DND-41 (cell line): Measurements from ENCODE around the gene IQSEC1.

Source experiments
- ATAC-seq: fragments of 200-7000 bp; cut with Tn5 transposase; 3 replicates; pipeline ENCODE4 v1.9.1; 2021; ENCODE audit warnings: low read depth; ENCODE audit not compliant: insufficient read depth
- DNase-seq: peaks from one replicate; pipeline ENCODE4 v3.0.0-alpha.2; 2020
- H2AFZ ChIP-seq: 2 replicates; pipeline ENCODE4 v1.6.0; 2012; ENCODE audit warnings: low read depth, low read length
- H3K27ac ChIP-seq: 2 replicates; pipeline ENCODE4 v1.5.1; 2012; ENCODE audit warnings: low read length, inconsistent platforms
- H3K27me3 ChIP-seq: fragments of 200-600 bp; sonication (generic); 2 replicates; pipeline ENCODE4 v1.6.0; 2012; ENCODE audit warnings: low read length, mild to moderate bottlenecking, inconsistent platforms; ENCODE audit not compliant: insufficient read depth, poor library complexity
- H3K36me3 ChIP-seq: 2 replicates; pipeline ENCODE4 v1.5.1; 2012; ENCODE audit warnings: low read length, inconsistent platforms; ENCODE audit not compliant: insufficient read depth
- H3K4me1 ChIP-seq: 2 replicates; pipeline ENCODE4 v1.5.1; 2012; ENCODE audit warnings: mild to moderate bottlenecking, low read length; ENCODE audit not compliant: insufficient read depth
- H3K4me2 ChIP-seq: 2 replicates; pipeline ENCODE4 v1.6.0; 2012; ENCODE audit warnings: mild to moderate bottlenecking, moderate library complexity, low read length, inconsistent platforms; ENCODE audit not compliant: insufficient read depth
- H3K4me3 ChIP-seq, 2 experiments: fragments of 200-600 bp in 1 of 2; shearing (Covaris generic) in 1 of 2; 2 replicates each; pipeline ENCODE4 v1.5.1; 2012 to 2016; ENCODE audit warnings: inconsistent platforms in 2 of 2, low read length in 2 of 2, mild to moderate bottlenecking in 2 of 2, low read depth in 1 of 2, moderate library complexity in 1 of 2
- H3K79me2 ChIP-seq: 2 replicates; pipeline ENCODE4 v1.6.0; 2012; ENCODE audit warnings: low read length, inconsistent platforms; ENCODE audit not compliant: insufficient read depth
- H3K9ac ChIP-seq: 2 replicates; pipeline ENCODE4 v1.6.0; 2012; ENCODE audit warnings: low read depth, mild to moderate bottlenecking, inconsistent platforms, low read length, moderate library complexity
- H3K9me3 ChIP-seq: 2 replicates; pipeline ENCODE4 v1.5.1; 2012; ENCODE audit warnings: low read length, moderate library complexity, mild to moderate bottlenecking, inconsistent platforms; ENCODE audit not compliant: insufficient read depth, severe bottlenecking
- H4K20me1 ChIP-seq: 2 replicates; pipeline ENCODE4 v1.6.0; 2012; ENCODE audit warnings: low read length; ENCODE audit not compliant: insufficient read depth
- CTCF ChIP-seq: IDR thresholded peaks from 2 replicates; pipeline ENCODE4 v1.5.1; 2012; ENCODE audit warnings: borderline replicate concordance, low read length, moderate library complexity, mild to moderate bottlenecking; ENCODE audit not compliant: poor library complexity, severe bottlenecking; ENCODE audit errors: extremely low read depth
- EZH2 ChIP-seq: IDR thresholded peaks from 3 replicates; pipeline ENCODE4 v1.6.1; 2012; ENCODE audit warnings: borderline replicate concordance, low read depth, mild to moderate bottlenecking, moderate library complexity, low read length, inconsistent platforms; ENCODE audit not compliant: severe bottlenecking

The IQSEC1 gene

GRCh38 chr3:13022348-13023234, 50.6 kb downstream of the IQSEC1 start:
- H2AFZ ChIP-seq: no peak overlapping the region
- H3K4me1 ChIP-seq: peaks cover 18% of the 10 kb centered on the region
- no peaks in the 10 kb centered on the region for H3K27me3 ChIP-seq
- H3K9me3 ChIP-seq: no peaks in the 10 kb centered on the region
- no peaks in the 10 kb centered on the region for H3K36me3 ChIP-seq
- no peak for TF ChIP-seq CTCF
- TF ChIP-seq EZH2: no peak
- H3K4me2 ChIP-seq: no peak overlapping the region
- H3K27ac ChIP-seq: peak overlapping the region; percentile 30; the same call in 1 of the 2 replicates
- no peaks in the 10 kb centered on the region for H3K79me2 ChIP-seq
- no peak overlapping the region for H3K9ac ChIP-seq
- no peaks in the 10 kb centered on the region for H4K20me1 ChIP-seq
- peak; percentile 40 for DNase-seq
- H3K4me3 ChIP-seq: no peak overlapping the region
- peak; percentile 27; the same call in 2 of the 3 replicates for ATAC-seq

GRCh38 chr3:13021141-13022114, 51.8 kb downstream of the IQSEC1 start:
- no peak for ATAC-seq
- TF ChIP-seq CTCF (no peak), EZH2 (no peak)
- H3K36me3 ChIP-seq: no peaks in the 10 kb centered on the region
- no peaks in the 10 kb centered on the region for H3K27me3 ChIP-seq
- no peak overlapping the region for H3K4me2 ChIP-seq
- no peaks in the 10 kb centered on the region for H4K20me1 ChIP-seq
- peaks cover 30% of the 10 kb centered on the region for H3K4me1 ChIP-seq
- H3K4me3 ChIP-seq: no peak overlapping the region
- H3K27ac ChIP-seq: peak overlapping the region; percentile 24; the same call in 1 of the 2 replicates
- H2AFZ ChIP-seq: no peak overlapping the region
- no peak for DNase-seq
- H3K9me3 ChIP-seq: no peaks in the 10 kb centered on the region
- H3K79me2 ChIP-seq: no peaks in the 10 kb centered on the region
- no peak overlapping the region for H3K9ac ChIP-seq

GRCh38 chr3:13020159-13020750, 53.0 kb downstream of the IQSEC1 start:
- no peak overlapping the region for H3K9ac ChIP-seq
- DNase-seq (no peak), ATAC-seq (no peak)
- H3K79me2 ChIP-seq: no peaks in the 10 kb centered on the region
- no peaks in the 10 kb centered on the region for H3K36me3 ChIP-seq
- no peaks in the 10 kb centered on the region for H4K20me1 ChIP-seq
- no peaks in the 10 kb centered on the region for H3K9me3 ChIP-seq
- H3K4me2 ChIP-seq: no peak overlapping the region
- peaks cover 42% of the 10 kb centered on the region for H3K4me1 ChIP-seq
- H3K27me3 ChIP-seq: no peaks in the 10 kb centered on the region
- H3K4me3 ChIP-seq: no peak overlapping the region
- TF ChIP-seq CTCF (no peak), EZH2 (no peak)
- no peak overlapping the region for H2AFZ ChIP-seq
- no peak overlapping the region for H3K27ac ChIP-seq
